Measurements from ENCODE around the gene CYP4F12.

DNA sequence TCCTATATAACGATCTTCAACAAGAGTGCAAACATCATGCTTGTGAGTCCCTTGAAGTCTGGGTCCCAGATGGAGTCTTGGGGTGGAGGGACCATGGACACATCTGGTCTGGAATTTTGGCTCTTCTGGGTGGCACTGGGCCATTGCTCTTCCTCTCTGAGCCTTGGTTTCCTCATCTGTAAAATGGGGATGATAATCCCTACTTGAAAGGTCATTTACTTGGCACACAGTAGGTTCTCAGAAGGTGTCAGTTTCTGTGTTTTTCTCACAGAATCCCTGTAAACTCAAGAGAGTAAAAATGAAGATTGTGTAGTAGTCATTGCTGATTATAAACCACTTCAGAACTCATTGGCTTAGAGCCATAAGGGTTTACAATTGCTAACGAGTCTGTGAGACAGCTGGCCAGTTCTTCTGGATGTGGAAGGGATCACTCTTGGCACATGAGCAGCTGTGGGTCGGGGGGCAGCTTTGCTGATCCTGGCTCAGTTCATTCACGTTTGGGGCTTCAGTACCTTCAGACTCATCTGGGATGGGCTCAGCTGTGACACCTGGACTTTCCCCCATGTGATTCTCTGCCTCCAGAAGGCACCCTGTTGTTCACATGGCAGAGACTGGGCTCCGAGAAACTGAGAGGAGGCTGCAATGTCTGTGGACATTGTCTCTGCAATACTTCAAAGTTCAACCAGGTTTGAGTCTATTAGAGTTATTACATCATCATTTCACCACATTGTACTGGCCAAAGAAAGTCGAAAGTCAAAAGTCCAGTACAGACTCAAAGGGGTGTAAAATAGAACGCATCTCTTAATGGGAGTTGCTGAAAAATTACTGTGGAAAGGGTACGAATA is 7.8 kb downstream of the CYP4F12 start:
- no peak for TF ChIP-seq MXI1 (IDR thresholded peaks at IDR 0.05; ENCODE audit: borderline replicate concordance, low read depth, low read length)
- TF ChIP-seq, protein P1, sequence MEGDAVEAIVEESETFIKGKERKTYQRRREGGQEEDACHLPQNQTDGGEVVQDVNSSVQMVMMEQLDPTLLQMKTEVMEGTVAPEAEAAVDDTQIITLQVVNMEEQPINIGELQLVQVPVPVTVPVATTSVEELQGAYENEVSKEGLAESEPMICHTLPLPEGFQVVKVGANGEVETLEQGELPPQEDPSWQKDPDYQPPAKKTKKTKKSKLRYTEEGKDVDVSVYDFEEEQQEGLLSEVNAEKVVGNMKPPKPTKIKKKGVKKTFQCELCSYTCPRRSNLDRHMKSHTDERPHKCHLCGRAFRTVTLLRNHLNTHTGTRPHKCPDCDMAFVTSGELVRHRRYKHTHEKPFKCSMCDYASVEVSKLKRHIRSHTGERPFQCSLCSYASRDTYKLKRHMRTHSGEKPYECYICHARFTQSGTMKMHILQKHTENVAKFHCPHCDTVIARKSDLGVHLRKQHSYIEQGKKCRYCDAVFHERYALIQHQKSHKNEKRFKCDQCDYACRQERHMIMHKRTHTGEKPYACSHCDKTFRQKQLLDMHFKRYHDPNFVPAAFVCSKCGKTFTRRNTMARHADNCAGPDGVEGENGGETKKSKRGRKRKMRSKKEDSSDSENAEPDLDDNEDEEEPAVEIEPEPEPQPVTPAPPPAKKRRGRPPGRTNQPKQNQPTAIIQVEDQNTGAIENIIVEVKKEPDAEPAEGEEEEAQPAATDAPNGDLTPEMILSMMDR (conservative IDR thresholded peaks at IDR 0.05; ENCODE audit: low read depth, low read length): no peak
- no peak for TF ChIP-seq POLR2A (IDR thresholded peaks at IDR 0.05; ENCODE audit: low read depth, low read length)
- TF ChIP-seq, protein P2, sequence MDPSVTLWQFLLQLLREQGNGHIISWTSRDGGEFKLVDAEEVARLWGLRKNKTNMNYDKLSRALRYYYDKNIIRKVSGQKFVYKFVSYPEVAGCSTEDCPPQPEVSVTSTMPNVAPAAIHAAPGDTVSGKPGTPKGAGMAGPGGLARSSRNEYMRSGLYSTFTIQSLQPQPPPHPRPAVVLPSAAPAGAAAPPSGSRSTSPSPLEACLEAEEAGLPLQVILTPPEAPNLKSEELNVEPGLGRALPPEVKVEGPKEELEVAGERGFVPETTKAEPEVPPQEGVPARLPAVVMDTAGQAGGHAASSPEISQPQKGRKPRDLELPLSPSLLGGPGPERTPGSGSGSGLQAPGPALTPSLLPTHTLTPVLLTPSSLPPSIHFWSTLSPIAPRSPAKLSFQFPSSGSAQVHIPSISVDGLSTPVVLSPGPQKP (IDR thresholded peaks at IDR 0.05; ENCODE audit: borderline replicate concordance, low read depth, low read length): no peak
- TF ChIP-seq CHD1 (IDR thresholded peaks at IDR 0.05; ENCODE audit: low read depth, low read length): no peak
- TF ChIP-seq CEBPB (IDR thresholded peaks at IDR 0.05; ENCODE audit: low read depth, low read length): no peak

All from IMR-90 (cell line).